Measurements from ENCODE around the gene SREBF2. TPM values are rescaled to one million over a fixed set of nuclear protein-coding genes. Genes with fewer than 3 reads are reported as not detected.

SREBF2 gene
- total and polyA plus RNA-seq, 10 of the 15 experiments (the other 5 are each of a cell fraction or from before 2014, with no cell fraction given) = 2.4 to 177 (median 78.8) TPM

DNA sequence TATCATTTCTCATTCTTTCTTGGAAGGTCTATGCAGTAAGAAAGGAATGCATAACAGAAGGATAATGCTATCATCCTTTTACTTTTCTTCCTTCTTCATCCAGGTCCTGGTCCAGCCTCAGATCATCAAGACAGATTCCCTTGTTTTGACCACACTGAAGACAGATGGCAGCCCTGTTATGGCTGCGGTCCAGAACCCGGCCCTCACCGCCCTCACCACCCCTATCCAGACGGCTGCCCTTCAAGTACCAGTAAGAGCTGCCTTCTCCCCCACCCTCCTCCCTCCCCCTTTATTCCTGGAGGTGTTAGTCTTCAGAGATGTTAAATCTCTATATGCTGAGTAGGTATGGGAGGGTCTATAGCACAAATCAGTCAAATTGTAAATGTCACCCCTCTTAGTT is 37.9 kb downstream of the SREBF2 start (continued):
- TF ChIP-seq, protein P1, sequence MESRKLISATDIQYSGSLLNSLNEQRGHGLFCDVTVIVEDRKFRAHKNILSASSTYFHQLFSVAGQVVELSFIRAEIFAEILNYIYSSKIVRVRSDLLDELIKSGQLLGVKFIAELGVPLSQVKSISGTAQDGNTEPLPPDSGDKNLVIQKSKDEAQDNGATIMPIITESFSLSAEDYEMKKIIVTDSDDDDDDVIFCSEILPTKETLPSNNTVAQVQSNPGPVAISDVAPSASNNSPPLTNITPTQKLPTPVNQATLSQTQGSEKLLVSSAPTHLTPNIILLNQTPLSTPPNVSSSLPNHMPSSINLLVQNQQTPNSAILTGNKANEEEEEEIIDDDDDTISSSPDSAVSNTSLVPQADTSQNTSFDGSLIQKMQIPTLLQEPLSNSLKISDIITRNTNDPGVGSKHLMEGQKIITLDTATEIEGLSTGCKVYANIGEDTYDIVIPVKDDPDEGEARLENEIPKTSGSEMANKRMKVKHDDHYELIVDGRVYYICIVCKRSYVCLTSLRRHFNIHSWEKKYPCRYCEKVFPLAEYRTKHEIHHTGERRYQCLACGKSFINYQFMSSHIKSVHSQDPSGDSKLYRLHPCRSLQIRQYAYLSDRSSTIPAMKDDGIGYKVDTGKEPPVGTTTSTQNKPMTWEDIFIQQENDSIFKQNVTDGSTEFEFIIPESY (IDR thresholded peaks at IDR 0.05) = no peak
- TF ChIP-seq SREBF2 (IDR thresholded peaks at IDR 0.05; ENCODE audit: low read length) (no peak), SMAD1 (IDR thresholded peaks at IDR 0.05; ENCODE audit: low read depth, partially characterized antibody) (no peak)

- RAD21 ChIA-PET (ENCODE audit: unreplicated experiment) = interaction anchor here (2.4 to 4.4 kb wide), 2 partner anchors 11 to 53 kb away, joined by 7 to 39 read pairs; partner anchors contain the start of gene TNFRSF13C
- Histone ChIP-seq H3K27me3 (replicated peaks in 1 of 2; ENCODE audit: control insufficient read depth in 2 of 2, insufficient read depth in 2 of 2, low read length in 1 of 2) (no peaks in the 10 kb centered on the region), H4K20me1 (ENCODE audit: control insufficient read depth, insufficient read depth) (no peaks in the 10 kb centered on the region), H3K9ac (ENCODE audit: control insufficient read depth, insufficient read depth, low read length) (no peak overlapping the region), H3K27ac (ENCODE audit: control insufficient read depth, insufficient read depth) (no peak overlapping the region), H3K4me3 (no peak overlapping the region), H3K9me3 (replicated peaks; ENCODE audit: control insufficient read depth, insufficient read depth, low read length) (no peaks in the 10 kb centered on the region), H3K4me1 (ENCODE audit: control insufficient read depth, insufficient read depth, low read length) (no peaks in the 10 kb centered on the region), H2AFZ (ENCODE audit: control insufficient read depth, low read depth, low read length) (no peak overlapping the region), H3K4me2 (ENCODE audit: control insufficient read depth, insufficient read depth) (no peak overlapping the region), H3K79me2 (ENCODE audit: control insufficient read depth, insufficient read depth, low read length) (no peaks in the 10 kb centered on the region; the same call in 1 of the 2 replicates), H3K36me3 (ENCODE audit: control insufficient read depth in 2 of 2, insufficient read depth in 2 of 2, low read length in 1 of 2) (peaks cover 32 to 51% of the 10 kb centered on the region in 2 experiments)
- BruUV-seq (replicated peaks) = TSS peak; percentile 31
- POLR2A ChIA-PET = interaction anchor here (1.4 to 2.6 kb wide), 3 partner anchors 11 to 54 kb away, joined by 3 to 24 read pairs (median 9); no protein-coding TSS in a partner anchor
- WGBS (ENCODE audit: insufficient coverage, insufficient replicate concordance, low lambda C conversion rate, missing lambda C conversion rate) = 34% methylated on average over 5 of the region's 5 CpGs
- TF ChIP-seq, protein P2, sequence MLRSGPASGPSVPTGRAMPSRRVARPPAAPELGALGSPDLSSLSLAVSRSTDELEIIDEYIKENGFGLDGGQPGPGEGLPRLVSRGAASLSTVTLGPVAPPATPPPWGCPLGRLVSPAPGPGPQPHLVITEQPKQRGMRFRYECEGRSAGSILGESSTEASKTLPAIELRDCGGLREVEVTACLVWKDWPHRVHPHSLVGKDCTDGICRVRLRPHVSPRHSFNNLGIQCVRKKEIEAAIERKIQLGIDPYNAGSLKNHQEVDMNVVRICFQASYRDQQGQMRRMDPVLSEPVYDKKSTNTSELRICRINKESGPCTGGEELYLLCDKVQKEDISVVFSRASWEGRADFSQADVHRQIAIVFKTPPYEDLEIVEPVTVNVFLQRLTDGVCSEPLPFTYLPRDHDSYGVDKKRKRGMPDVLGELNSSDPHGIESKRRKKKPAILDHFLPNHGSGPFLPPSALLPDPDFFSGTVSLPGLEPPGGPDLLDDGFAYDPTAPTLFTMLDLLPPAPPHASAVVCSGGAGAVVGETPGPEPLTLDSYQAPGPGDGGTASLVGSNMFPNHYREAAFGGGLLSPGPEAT (IDR thresholded peaks at IDR 0.05; ENCODE audit: low read depth) = peak; percentile 26; the same call in 1 of the 2 replicates
- TF ChIP-seq ATF7 (IDR thresholded peaks at IDR 0.05; ENCODE audit: low read depth) = peak; percentile 76
- peak; percentile 25; the same call in 1 of the 2 replicates for TF ChIP-seq IKZF1 (conservative IDR thresholded peaks at IDR 0.05)
- no peak for TF ChIP-seq SUZ12 (IDR thresholded peaks at IDR 0.05; ENCODE audit: unreplicated experiment)
- no peak for TF ChIP-seq KLF5 (IDR thresholded peaks at IDR 0.05; ENCODE audit: partially characterized antibody)
- TF ChIP-seq FOXM1 (IDR thresholded peaks at IDR 0.05; ENCODE audit: low read depth, low read length) = no peak
- TF ChIP-seq SMAD5 (IDR thresholded peaks at IDR 0.05; ENCODE audit: low read depth) = no peak
- TF ChIP-seq STAT3 (IDR thresholded peaks at IDR 0.05; ENCODE audit: low read depth, low read length) = no peak
- TF ChIP-seq RAD51 (IDR thresholded peaks at IDR 0.05) = peak; percentile 22; the same call in 1 of the 2 replicates
- TF ChIP-seq BHLHE40 (IDR thresholded peaks at IDR 0.05; ENCODE audit: borderline replicate concordance in 1 of 2, low read depth in 2 of 2, low read length in 1 of 2) = peak; percentile 26 to 27; a peak in 2 of 4 replicates
- peak; percentile 26; the same call in 1 of the 2 replicates for TF ChIP-seq MTA2 (IDR thresholded peaks at IDR 0.05; ENCODE audit: low read depth)
- TF ChIP-seq MEF2B (IDR thresholded peaks at IDR 0.05; ENCODE audit: partially characterized antibody, poor library complexity, severe bottlenecking) = peak; percentile 26
- TF ChIP-seq WRNIP1 (IDR thresholded peaks at IDR 0.05; ENCODE audit: borderline replicate concordance, low read depth, low read length) = no peak
- in situ Hi-C loops (cut with MboI) = no loop called here
- SMC1A ChIA-PET (ENCODE audit: uncharacterized antibody, unreplicated experiment) = interaction anchor here (0.9 to 6.3 kb wide), 4 partner anchors 11 to 73 kb away, joined by 3 to 49 read pairs (median 11); partner anchors contain the start of gene CENPM
- ATAC-seq (peak; percentile 34), FAIRE-seq (no peak), DNase-seq (ENCODE audit: low read depth, low spot score) (no peak)
- intact Hi-C loops (cut with micrococcal nuclease; ENCODE audit: unreplicated experiment) = no loop called here
- CTCF ChIA-PET = interaction anchor here (0.6 to 3.7 kb wide), 4 partner anchors 11 to 176 kb away, joined by 3 to 16 read pairs (median 11); partner anchors contain the start of gene MEI1
Observed at GRCh38 chr22:41873391-41873790, 40.5 kb downstream of the SREBF2 start.
